Suprapubic skin (tissue), 4 donors: ENCODE data around the gene SCAF1. TPM values are rescaled to one million over a fixed set of nuclear protein-coding genes. Genes with fewer than 3 reads are reported as not detected.

Experiments used
- DNase-seq, 2 donors: peaks; one replicate each; pipeline ENCODE4 v3.0.0-alpha.2; 2019; ENCODE audit warnings: low spot score in 2 of 2
- H3K27ac ChIP-seq: fragments of 200-600 bp; sonication (generic); one replicate; pipeline ENCODE4 v1.5.1; 2019
- H3K27me3 ChIP-seq: fragments of 200-600 bp; sonication (generic); one replicate; pipeline ENCODE4 v1.5.1; 2019
- H3K36me3 ChIP-seq: fragments of 200-600 bp; sonication (generic); one replicate; pipeline ENCODE4 v1.5.1; 2019
- H3K4me1 ChIP-seq: fragments of 200-600 bp; sonication (generic); one replicate; pipeline ENCODE4 v1.5.1; 2019
- H3K4me3 ChIP-seq: fragments of 200-600 bp; sonication (generic); one replicate; pipeline ENCODE4 v1.5.1; 2019; ENCODE audit warnings: mild to moderate bottlenecking
- H3K9me3 ChIP-seq: fragments of 200-600 bp; sonication (generic); one replicate; pipeline ENCODE4 v1.5.1; 2019
- EP300 ChIP-seq: sonication (generic); formaldehyde crosslinking; IDR thresholded peaks from one replicate; pipeline ENCODE4 v1.6.1; 2017; ENCODE audit warnings: antibody characterized with exemption
- POLR2A ChIP-seq, 2 donors: fragments of 450-650 bp; IDR thresholded peaks; one replicate each; pipeline ENCODE4 v1.6.1; 2017; ENCODE audit warnings: antibody characterized with exemption in 2 of 2, mild to moderate bottlenecking in 2 of 2, moderate library complexity in 2 of 2
- POLR2AphosphoS5 ChIP-seq, 3 donors: sonication (generic); formaldehyde crosslinking; IDR thresholded peaks; one replicate each; pipeline ENCODE4 v1.6.1; 2017; ENCODE audit warnings: antibody characterized with exemption in 3 of 3
- WGBS: methylation state at CpG from one replicate; pipeline ENCODE4 v1.1.5; 2018; 5-methylcytosine and 5-hydroxymethylcytosine counted together
- total RNA-seq, 4 donors: library from RNA; depleted of rRNA; stranded (reverse); fragments of >200 nt; gene quantifications; one replicate each; pipeline ENCODE4 v1.1.0, GENCODE V29; 2016
- TF ChIP-seq, protein P1 (sequence below), 2 donors: fragments of 200-600 bp in 1 of 2; fragments of 450-650 bp in 1 of 2; sonication (generic) in 1 of 2; IDR thresholded peaks; one replicate each; pipeline ENCODE4 v1.5.1; 2016 to 2019; ENCODE audit warnings: antibody characterized with exemption in 2 of 2, mild to moderate bottlenecking in 1 of 2, moderate library complexity in 1 of 2

Gene SCAF1
- total RNA-seq, 4 donors from 2014 or later = 22.1 to 36.9 (median 28.5) TPM

- Histone ChIP-seq H3K27ac (no peak overlapping the region), H3K4me3 (no peak overlapping the region), H3K4me1 (no peaks in the 10 kb centered on the region), H3K9me3 (no peaks in the 10 kb centered on the region), H3K27me3 (peaks cover 3% of the 10 kb centered on the region), H3K36me3 (no peaks in the 10 kb centered on the region)
- WGBS = 36% methylated on average over 37 of the region's 40 CpGs
- DNase-seq = no peak
- TF ChIP-seq, protein P1, sequence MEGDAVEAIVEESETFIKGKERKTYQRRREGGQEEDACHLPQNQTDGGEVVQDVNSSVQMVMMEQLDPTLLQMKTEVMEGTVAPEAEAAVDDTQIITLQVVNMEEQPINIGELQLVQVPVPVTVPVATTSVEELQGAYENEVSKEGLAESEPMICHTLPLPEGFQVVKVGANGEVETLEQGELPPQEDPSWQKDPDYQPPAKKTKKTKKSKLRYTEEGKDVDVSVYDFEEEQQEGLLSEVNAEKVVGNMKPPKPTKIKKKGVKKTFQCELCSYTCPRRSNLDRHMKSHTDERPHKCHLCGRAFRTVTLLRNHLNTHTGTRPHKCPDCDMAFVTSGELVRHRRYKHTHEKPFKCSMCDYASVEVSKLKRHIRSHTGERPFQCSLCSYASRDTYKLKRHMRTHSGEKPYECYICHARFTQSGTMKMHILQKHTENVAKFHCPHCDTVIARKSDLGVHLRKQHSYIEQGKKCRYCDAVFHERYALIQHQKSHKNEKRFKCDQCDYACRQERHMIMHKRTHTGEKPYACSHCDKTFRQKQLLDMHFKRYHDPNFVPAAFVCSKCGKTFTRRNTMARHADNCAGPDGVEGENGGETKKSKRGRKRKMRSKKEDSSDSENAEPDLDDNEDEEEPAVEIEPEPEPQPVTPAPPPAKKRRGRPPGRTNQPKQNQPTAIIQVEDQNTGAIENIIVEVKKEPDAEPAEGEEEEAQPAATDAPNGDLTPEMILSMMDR (IDR thresholded peaks at IDR 0.05) = no peak
- TF ChIP-seq POLR2AphosphoS5 (IDR thresholded peaks at IDR 0.05) (no peak), EP300 (no peak), POLR2A (IDR thresholded peaks at IDR 0.05) (no peak)
Observed at GRCh38 chr19:49701271-49701786, 59.3 kb downstream of the SCAF1 start.

- no peaks in the 10 kb centered on the region for H3K36me3 ChIP-seq
- peaks cover 3% of the 10 kb centered on the region for H3K27me3 ChIP-seq
- DNase-seq = no peak
- no peaks in the 10 kb centered on the region for H3K4me1 ChIP-seq
- no peak for TF ChIP-seq POLR2A (IDR thresholded peaks at IDR 0.05)
- no peak for TF ChIP-seq POLR2AphosphoS5 (IDR thresholded peaks at IDR 0.05)
- no peak for TF ChIP-seq EP300
- TF ChIP-seq, protein P1 (IDR thresholded peaks at IDR 0.05) = no peak
- H3K27ac ChIP-seq = no peak overlapping the region
- no peak overlapping the region for H3K4me3 ChIP-seq
- WGBS = 96% methylated on average over 15 of the region's 22 CpGs
- no peaks in the 10 kb centered on the region for H3K9me3 ChIP-seq
Observed at GRCh38 chr19:49704888-49705642, 63.1 kb downstream of the SCAF1 start.

DNA sequence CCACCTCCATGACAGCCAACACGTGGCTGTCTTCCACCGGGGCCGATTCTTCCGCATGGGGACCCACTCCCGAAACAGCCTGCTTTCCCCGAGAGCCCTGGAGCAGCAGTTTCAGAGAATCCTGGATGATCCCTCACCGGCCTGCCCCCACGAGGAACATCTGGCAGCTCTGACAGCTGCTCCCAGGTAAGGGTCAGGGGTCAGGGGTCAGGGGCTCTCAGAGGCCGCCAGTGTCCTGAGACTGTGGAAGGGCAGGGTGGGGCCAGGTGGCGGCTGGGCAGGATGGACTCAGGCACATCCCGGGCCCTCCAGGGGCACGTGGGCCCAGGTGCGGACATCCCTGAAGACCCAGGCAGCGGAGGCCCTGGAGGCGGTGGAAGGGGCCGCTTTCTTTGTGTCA is 63.9 kb downstream of the SCAF1 start:
- H3K27me3 ChIP-seq = peaks cover 3% of the 10 kb centered on the region
- no peak overlapping the region for H3K4me3 ChIP-seq
- WGBS = 90% methylated on average over 9 of the region's 16 CpGs
- H3K4me1 ChIP-seq = no peaks in the 10 kb centered on the region
- H3K9me3 ChIP-seq = no peaks in the 10 kb centered on the region
- no peaks in the 10 kb centered on the region for H3K36me3 ChIP-seq
- DNase-seq = no peak
- no peak for TF ChIP-seq POLR2AphosphoS5 (IDR thresholded peaks at IDR 0.05)
- TF ChIP-seq EP300 = no peak
- no peak for TF ChIP-seq POLR2A (IDR thresholded peaks at IDR 0.05)
- TF ChIP-seq, protein P1 (IDR thresholded peaks at IDR 0.05) = no peak
- H3K27ac ChIP-seq = no peak overlapping the region

Other genes starting within 250 kb of the SCAF1 start
- not detected for gene PTH2, start 218.8 kb upstream of the SCAF1 start, total RNA-seq
- gene GFY, start 216.8 kb upstream of the SCAF1 start, total RNA-seq = not detected
- gene SLC17A7, start 200.7 kb upstream of the SCAF1 start, total RNA-seq = 1 to 10 TPM in 3 of 4 donors, under 1 TPM in 1; 0.60 to 1.2 (median 1.1) TPM
- gene PIH1D1, start 190.4 kb upstream of the SCAF1 start, total RNA-seq = 100 to 1,000 TPM in 2 of 4 donors, 10 to 100 TPM in 2; 82.0 to 124 (median 104) TPM
- gene ALDH16A1, start 189.0 kb upstream of the SCAF1 start, total RNA-seq = 10 to 100 TPM; 21.7 to 47.7 (median 35.9) TPM
- 1 to 10 TPM; 1.2 to 4.9 (median 4.4) TPM for gene FLT3LG, start 168.0 kb upstream of the SCAF1 start, total RNA-seq
- 1,000 to 10,000 TPM; 2,613 to 5,154 (median 4,451) TPM for gene RPL13A, start 154.6 kb upstream of the SCAF1 start, total RNA-seq
- 1,000 to 10,000 TPM; 3,049 to 5,024 (median 4,623) TPM for gene RPS11, start 145.8 kb upstream of the SCAF1 start, total RNA-seq
- gene FCGRT, start 129.5 kb upstream of the SCAF1 start, total RNA-seq = 100 to 1,000 TPM in 3 of 4 donors, 10 to 100 TPM in 1; 96.2 to 136 (median 112) TPM
- 10 to 100 TPM in 2 of 4 donors, 1 to 10 TPM in 2; 4.9 to 18.8 (median 9.0) TPM for gene RCN3, start 114.2 kb upstream of the SCAF1 start, total RNA-seq
- gene NOSIP, start 61.7 kb upstream of the SCAF1 start, total RNA-seq = 10 to 100 TPM; 42.5 to 85.6 (median 68.9) TPM
- 10 to 100 TPM; 13.8 to 21.2 (median 16.7) TPM for gene PRRG2, start 60.9 kb upstream of the SCAF1 start, total RNA-seq
- gene PRR12, start 51.0 kb upstream of the SCAF1 start, total RNA-seq = 10 to 100 TPM; 24.6 to 50.3 (median 38.9) TPM
- gene RRAS, start 2.1 kb upstream of the SCAF1 start, total RNA-seq = 10 to 100 TPM; 12.9 to 28.8 (median 18.6) TPM
- 100 to 1,000 TPM in 1 of 4 donors, 10 to 100 TPM in 3; 61.3 to 164 (median 81.0) TPM for gene IRF3, start 23.6 kb downstream of the SCAF1 start, total RNA-seq
- 10 to 100 TPM in 1 of 4 donors, 1 to 10 TPM in 3; 3.1 to 28.0 (median 7.5) TPM for gene BCL2L12, start 23.7 kb downstream of the SCAF1 start, total RNA-seq
- gene PRMT1, start 35.1 kb downstream of the SCAF1 start, total RNA-seq = 100 to 1,000 TPM; 101 to 142 (median 112) TPM
- gene ADM5, start 47.4 kb downstream of the SCAF1 start, total RNA-seq = 1 to 10 TPM; 1.8 to 7.6 (median 4.1) TPM
- gene CPT1C, start 48.9 kb downstream of the SCAF1 start, total RNA-seq = 1 to 10 TPM in 1 of 4 donors, under 1 TPM in 3; 0.57 to 1.2 (median 0.92) TPM
- 1 to 10 TPM in 2 of 4 donors, not detected in 2; 1.7 to 2.5 TPM for gene TSKS, start 121.1 kb downstream of the SCAF1 start, total RNA-seq
- gene AP2A1, start 124.8 kb downstream of the SCAF1 start, total RNA-seq = 100 to 1,000 TPM in 1 of 4 donors, 10 to 100 TPM in 3; 78.1 to 101 (median 93.4) TPM
- gene FUZ, start 171.1 kb downstream of the SCAF1 start, total RNA-seq = 10 to 100 TPM in 3 of 4 donors, 1 to 10 TPM in 1; 9.4 to 24.2 (median 14.4) TPM
- 10 to 100 TPM; 32.2 to 60.3 (median 40.8) TPM for gene MED25, start 176.1 kb downstream of the SCAF1 start, total RNA-seq
- gene PTOV1, start 208.9 kb downstream of the SCAF1 start, total RNA-seq = 100 to 1,000 TPM in 1 of 4 donors, 10 to 100 TPM in 3; 82.2 to 147 (median 91.2) TPM
- 10 to 100 TPM; 26.0 to 53.3 (median 40.5) TPM for gene PNKP, start 225.4 kb downstream of the SCAF1 start, total RNA-seq
- gene AKT1S1, start 235.1 kb downstream of the SCAF1 start, total RNA-seq = 10 to 100 TPM; 19.3 to 25.1 (median 20.0) TPM
- gene TBC1D17, start 235.5 kb downstream of the SCAF1 start, total RNA-seq = 10 to 100 TPM; 40.5 to 93.4 (median 59.4) TPM